DMS153 treated with DMSO at 0.1 percent for 48 hours (cell line): ENCODE measurements around the gene ACBD6.

Experiments
- DNase-seq: peaks from one replicate; lab custom pipeline; 2025; ENCODE audit not compliant: unreplicated experiment; lab: John Stamatoyannopoulos, UW

ACBD6 gene

DNA sequence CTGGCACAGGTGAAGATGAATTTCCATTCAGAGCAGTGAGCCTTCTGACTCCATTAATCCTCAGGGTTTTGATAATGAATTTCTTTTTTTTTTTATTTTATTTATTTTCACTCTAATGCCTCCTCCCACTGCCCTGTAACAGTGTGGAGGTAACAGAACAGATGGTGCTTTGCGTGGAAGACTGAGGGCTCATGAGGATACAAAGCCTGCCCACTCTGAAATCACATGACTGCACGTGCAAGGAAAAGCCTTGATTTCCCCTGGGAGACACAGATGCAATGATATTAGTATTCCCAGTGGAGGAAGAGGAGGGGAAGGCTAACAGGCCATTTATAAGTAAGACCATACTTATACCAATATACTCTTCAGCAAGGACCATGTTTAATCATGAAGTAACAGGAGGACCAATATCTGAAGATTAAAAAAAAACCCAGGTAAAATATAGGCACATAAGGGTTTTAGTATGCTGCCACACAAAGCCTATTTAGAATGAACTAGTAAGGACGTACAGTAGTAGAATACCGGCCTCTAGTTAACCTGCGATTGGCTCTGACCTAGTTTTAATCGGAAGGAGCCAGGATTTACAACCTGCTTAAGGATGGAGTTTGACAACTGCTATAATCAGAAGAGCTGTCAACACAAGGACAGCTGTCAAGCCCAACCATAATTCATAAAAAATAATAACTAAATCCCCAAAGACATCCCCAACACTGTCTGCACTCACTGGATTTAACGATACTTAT, 202.7 kb downstream of the ACBD6 start:
- DNase-seq = no peak

DNA sequence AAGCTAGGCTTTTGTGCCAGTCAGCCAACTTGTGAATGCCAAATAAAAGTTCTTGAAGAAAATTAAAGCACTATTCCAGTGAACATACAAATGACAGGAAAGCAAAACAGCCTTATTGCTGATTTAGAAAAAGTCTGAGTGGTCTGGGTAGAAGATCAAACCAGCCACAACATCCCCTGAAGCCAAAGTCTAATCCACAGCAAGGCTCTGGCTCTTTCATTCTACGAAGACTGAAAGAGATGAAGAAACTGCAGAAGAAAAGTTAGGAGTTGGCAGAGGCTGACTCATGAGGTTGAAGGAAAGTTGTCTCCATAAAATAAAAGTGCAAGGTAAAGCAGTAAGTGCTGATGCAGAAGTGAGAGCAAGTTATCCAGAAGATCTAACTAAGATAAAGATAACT, 206.4 kb downstream of the ACBD6 start:
- DNase-seq = no peak

DNA sequence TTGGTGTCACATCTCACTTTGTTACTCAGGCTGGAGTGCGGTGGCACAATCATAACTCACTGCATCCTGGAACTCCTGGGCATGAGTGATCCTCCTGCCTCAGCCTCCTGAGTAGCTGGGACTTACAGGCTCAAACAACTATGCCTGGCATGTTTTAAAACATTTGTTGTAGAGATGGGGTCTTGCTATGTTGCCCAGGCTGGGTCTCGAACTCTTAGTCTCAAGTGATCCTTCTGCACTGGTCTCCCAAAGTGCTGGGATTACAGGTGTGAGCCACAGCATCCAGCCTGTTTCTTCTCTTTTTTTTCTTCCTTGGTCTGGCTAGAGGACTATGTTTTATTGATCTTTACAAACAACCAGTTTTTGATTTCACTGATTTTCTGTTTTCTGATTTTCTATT, 207.7 kb downstream of the ACBD6 start:
- no peak for DNase-seq

DNA sequence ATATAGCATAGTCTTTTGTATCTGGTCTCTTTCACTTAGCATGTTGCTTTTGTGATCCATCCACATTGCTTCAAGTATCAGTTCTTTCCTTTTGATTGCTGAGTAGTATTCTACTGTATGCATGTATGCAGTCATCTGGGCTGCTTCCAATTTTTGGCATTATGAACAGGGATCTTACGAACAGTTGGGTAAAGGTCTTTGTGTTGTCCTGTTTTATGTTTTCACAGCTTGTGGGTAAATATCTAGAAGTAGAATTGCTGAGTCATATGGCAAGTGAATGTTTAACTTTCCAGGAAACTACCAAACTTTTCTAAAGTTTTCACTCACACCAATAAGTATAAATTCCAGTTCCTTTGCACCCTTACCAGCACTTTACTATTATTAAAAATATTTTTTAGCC, 211.4 kb downstream of the ACBD6 start:
- no peak for DNase-seq

DNA sequence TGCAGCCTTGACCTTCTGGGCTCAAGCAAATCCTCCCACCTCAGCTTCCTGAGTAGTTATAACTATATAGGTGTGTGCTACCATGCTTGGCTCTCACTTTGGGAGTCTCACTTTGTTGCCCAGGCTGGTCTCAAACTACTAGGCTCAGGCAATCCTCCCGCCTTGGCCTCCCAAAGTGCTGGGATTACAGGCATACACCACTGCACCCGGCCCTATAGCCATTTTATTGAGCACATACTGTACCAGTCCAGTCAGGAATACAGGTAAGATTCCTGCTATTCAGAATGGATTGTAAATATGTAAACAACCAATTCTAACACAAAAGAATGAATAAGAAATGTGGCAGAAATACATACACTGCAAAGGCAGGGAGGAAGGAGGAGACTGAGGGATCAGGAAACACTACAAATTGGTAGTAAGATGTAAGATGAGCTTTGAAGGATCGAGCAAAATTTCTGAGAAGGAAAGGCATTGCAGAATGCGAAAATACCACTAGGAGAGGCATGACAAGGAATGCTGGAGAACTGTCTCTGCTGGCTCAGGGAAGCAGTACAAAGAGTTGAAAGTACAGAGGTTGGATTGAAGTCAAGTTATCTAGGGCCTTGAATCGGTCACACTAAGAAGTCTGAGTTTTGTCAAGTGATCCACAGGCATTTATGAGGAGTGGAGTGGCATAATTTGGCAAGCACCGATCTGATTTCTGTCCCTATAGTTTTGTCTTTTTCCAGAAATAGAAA, 211.9 kb downstream of the ACBD6 start:
- DNase-seq = no peak

DNA sequence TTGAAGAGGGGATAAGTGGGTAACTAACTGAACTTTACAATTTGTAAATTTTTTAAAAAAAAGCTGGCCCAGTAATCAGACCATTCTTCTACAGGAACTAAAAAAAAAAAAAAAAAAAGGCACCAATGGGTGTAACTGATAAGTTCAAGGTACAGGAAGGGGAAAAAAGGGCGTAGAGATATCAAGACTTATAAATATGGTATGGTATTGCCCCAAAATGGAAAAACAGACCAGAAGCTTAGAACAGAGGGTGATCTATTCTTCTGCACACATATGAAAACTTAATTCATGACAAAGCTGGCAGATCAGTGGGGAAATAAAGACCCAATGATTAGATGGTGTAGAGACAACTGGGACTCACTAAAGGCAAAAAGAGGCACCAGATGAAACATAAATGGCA, 213.4 kb downstream of the ACBD6 start:
- DNase-seq = no peak

DNA sequence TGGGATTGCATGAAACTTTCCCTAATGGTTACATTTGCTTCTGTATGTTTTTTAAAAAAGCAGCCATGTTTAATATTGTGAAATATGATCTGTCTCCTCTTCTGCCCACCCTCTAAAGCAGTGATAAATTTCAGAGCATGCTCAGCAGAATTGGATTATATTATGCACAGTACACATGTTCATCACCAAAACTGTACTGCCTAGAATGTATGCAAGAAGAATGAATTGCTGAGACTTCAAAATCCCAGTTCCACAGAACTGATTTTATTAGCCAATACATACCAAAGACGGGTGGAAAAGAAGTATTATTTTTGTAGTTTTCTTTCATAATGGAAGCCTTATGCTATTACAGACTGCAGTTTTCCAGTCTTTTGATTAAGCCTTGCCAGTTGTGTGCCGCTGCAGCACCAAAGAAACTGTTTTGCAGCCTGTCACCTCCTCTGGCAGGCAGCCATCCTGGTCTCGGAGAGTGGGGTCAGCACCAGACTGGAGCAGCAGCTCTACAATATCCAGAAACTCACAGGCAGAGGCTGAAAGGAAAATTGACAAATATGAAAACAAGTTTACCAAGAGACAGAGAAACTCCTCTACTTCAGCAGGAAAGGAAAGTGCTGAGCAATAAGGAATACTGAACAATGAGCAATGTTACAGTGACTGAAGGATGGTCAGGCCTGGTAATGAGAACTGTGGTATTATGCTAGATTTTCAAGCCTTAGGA, 214.2 kb downstream of the ACBD6 start:
- no peak for DNase-seq

DNA sequence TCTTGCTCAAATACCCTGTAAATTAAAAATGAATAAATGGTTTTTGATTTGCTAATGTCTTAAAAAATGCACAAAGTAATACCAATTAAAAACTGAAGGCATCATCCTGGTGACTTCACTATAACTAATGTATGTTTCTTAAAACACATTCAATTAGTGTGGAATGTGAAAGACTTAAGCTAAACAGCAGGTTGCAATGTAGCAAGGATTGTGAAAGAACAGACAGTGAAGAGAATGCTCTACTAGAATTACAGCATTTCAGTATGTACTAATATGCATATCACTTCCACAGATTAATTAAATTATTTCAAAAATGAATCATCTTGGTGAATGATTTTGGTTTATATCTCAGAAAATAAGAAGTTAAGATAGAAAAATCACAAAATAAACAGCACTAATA, 216.0 kb downstream of the ACBD6 start:
- no peak for DNase-seq

DNA sequence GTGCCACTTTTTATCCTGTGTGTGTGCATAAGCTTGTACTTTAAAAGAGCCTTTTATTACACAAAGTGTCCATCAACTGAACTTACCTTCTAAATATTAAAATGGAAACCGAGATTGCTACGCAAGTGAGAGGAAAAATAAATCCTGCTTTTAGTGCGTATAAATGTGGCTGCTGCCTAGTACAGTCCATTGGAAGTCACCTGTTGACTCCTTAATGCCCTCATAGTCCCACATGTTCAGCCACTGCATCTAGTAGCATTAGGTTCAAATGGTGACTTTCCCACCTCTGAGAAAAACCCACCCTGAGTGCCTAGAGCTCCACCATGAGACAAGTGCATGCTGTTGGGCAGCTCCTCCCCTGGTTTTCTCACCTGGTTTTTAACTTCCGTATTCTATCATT, 219.3 kb downstream of the ACBD6 start:
- DNase-seq = no peak

DNA sequence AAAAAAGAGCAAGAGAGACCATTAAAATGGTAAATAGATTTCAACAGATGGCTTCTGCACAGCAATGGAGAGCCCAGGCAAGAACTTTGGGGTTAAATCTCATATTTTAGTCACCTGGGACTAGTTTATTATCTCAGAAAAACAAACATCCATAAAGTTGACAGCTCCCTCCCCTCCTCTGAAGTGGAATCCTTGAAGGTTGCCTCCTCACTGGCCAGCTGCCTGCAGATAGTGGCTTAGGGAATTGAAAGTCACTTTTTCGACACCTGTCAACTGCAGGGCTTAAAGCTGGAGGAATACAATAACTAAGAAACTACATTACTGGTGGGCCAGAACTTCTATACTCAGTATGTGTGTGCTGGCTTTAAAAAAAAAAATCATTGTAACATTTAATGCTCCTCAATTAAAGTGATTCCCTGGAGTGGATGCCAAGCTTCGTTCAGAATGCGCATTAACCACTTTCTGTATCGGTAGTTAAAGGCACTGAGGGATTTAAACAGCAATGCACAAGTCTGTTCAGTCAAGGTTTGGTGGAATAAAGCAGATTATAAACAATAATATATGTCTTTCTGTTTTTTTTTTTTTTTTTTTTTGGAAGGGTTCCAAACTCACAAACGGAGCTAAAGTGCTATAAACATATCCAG, 219.9 kb downstream of the ACBD6 start:
- DNase-seq = no peak

DNA sequence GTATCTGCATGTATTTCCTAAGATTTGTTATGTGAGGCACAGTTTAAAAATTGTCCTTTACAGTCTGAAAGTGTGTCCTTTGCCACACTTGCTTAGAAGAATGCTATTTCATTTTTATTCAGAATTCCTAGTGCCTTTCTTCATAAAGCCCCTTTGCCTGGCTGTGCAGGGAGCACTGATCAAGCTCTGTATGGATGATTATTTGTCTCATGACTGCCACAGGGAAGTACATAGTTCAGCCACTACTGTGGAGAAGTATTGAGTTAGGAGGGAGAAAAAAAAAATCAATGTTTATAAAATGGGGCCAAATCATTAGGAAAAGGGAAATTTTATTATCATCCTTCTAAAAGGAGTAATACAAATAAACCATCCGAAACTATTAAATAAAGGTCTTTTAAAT, 220.9 kb downstream of the ACBD6 start:
- no peak for DNase-seq

DNA sequence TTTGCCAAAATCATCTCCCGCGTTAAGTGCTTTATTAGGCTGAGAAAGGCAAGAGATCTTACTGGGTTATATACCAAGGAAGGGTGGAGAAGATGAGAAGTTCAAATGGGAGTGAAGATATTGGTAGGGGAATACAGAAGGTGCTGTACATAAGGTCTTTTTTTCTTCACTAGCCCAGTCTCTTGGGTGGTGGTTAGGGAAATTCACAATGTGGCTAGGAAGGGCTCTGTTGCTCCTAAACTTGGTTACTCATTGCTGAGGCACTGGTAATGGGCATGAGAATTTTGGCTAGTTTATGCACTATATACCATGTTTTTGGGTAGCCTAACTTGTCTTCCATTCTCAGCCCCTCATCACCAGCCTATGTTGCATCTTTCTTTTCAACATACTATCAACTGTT, 221.8 kb downstream of the ACBD6 start:
- no peak for DNase-seq

DNA sequence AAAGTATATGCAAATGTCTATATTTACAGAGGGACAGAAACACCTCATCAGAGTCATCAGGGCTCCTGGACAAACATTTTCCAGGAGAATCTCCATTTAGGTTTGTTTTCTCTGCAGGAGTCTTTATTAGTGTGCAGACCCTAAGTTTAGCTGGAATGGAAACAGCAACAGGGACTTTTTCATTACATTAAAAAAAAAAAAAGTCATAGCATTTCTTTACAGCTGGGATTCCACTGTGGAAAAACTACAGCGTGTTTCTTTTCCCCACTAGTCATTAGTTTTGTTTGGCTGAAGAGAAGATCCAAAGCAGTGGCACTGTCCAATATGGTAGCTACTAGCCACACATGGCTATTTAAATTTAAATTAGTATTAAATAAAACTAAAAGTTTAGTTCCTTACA, 222.7 kb downstream of the ACBD6 start:
- DNase-seq = no peak

DNA sequence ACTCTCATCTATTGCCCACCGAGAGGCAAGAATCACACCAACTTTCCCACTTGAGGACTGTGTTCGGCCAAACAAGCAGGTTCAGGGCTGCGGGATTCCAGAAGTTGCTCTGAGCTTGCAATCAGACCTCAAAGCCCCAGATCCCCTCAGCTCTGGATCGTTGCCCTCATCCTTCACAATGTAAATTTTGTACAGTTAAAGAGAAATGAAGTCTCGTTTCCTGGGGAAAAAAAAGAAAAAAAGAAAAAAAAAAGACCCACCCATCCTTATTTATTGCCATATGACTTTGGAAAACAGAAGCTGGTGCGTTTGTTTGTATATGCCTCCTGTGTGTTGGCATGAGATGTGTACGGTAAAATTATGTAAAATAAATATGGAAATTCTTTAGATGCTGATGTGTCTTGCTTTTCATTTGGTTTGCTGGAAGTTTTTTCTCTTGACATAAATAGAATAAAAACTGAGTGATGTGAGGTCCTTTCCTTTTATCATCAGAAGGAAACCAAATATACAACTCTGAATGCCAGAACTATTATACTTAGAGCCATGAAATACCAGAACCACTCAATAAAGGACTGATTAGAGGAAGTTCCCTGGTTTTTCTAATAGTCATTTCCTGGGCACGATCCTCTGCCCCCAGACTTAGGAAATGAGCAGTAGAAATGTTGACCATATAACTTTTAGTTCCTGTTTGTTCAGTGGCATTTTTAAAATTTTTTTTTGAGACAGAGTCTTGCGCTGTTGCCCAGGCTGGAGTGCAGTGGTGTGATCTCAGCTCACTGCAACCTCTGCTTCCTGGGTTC, 223.6 kb downstream of the ACBD6 start:
- no peak for DNase-seq

DNA sequence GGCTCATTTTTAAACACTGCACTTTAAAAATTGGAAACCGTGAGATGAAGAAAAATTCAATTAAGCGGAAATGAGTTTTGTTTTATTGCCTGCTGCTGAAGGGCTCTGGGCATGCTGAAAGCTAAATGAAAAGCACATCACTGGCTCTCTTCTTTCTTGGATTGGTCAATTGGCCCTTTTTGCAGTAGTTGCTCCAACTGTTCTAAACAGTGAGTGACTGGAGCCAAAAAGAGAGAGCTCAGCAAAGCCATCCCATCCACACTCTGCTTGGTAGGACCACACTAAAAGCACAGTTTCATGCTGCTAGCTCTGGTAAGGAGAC, 224.2 kb downstream of the ACBD6 start:
- DNase-seq = no peak

DNA sequence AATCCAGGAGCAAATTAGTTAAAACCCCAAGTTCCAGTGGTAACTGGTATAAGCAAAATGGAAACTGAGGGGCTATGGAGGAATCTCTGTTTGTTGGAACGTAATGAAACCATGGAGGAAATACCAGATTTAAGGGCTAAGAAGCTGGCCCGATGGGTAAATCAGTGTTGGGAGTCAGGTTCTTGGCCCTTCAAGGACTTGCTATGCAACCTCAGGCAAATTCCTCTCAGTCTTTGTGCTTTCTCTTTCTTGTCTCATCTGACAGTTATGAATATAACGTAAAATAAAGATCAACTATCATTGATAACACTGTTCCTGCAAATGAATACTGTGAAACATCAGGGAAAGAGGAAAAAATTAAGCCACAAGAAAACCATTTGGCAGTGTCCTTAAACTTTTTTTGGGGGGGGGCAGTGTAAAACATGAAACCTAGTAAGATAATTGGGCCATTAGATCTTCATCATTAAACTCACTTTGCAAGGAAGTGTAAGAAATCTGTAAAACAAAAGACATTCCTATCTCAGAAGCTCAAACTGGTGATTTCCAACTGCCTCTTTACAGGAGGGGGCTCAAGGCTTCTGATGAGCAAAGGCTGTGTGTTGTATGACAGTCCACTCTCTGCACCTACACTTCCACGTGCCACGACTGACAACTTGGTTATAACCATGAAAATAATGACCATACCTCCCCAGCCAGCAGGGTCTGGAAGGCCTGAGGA, 224.7 kb downstream of the ACBD6 start:
- no peak for DNase-seq

DNA sequence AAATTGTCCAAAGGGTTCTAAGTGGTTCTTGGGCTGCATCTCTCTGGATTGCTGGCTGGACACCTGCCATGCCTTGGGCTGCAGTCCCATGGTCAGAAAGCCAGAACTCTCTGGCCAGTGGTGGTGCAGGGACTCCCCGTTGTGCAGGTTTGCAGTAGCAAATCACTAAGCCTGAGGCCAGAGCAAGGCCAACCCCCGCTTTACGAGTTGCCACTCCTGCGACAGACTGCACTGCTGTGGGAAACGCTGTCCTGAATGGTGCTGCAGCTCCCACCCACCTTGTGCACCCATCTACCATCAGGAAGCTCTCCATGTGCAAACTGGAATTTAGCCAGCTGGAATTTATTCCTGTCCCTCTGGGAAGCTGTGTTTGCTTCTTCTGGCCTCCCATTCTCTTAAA, 226.7 kb downstream of the ACBD6 start:
- DNase-seq = no peak

DNA sequence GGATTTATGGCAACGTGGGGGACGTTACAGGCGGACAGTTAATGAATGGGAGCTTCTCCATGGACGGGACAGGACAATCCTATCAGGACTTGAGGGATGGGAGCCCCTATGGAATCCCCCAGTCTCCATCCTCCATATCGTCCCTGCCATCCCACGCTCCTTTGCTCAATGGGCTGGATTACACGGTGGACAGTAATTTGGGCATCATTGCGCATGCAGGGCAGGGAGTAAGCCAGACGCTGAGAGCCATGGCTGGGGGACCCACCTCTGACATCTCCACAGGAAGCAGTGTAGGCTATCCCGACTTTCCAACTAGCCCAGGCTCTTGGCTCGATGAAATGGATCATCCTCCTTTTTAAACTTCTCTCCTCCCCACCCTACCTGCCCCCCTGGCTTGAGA, 228.2 kb downstream of the ACBD6 start:
- DNase-seq = no peak

DNA sequence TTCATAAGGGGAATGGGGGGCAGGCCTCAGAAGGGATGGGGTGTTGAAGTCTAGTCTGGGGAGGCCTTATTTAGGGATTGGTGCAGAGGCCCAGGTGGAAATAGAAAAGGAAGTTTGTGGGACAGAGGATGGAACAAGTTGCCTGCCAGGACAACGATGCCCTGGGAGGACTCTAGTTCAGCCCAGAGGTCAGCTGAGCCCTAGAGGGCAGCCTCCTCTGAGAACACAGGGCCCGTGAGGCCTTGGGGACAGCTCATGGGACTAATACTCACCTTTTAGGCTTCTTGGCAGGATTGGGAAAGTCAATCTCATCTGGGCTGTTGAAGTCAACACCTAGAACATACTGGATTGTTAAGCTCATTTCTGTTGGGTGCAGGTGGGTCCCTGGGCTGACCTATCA, 229.3 kb downstream of the ACBD6 start:
- DNase-seq = no peak

DNA sequence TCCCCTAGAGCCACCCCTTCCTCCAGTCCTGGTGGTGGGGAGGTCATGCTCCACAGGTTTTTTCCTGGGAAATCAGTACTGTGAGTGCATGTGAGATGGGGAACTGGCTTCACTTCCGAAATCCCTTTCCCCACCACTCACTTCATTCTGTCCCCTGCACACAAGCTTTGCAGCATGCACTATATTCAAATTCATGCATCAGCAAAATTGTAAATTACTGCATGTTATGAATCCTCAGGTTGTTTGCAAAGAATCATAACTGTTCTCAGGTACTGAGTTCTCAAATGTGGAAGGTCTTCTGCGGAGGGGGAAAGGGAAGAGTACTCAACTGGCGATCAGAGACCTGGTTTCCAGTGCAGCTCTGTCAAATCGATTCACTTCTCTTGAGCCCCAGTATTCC, 230.0 kb downstream of the ACBD6 start:
- DNase-seq = no peak
